KOPT-K1 (cell line): ENCODE measurements around the gene OR2A42.
"Not testable (repeated sequence)": the region's sequence is repeated elsewhere in the genome, so short reads cannot be mapped to it uniquely, and the experiment has no call there.

ENCODE experiments used
- H3K27ac ChIP-seq: fragments of 200-600 bp; sonication (generic); 2 replicates; pipeline ENCODE4 v1.5.1; 2016; ENCODE audit warnings: antibody characterized with exemption, mild to moderate bottlenecking, low read depth, low read length; ENCODE audit not compliant: poor library complexity, severe bottlenecking
- H3K36me3 ChIP-seq: fragments of 200-600 bp; sonication (generic); 2 replicates; pipeline ENCODE4 v1.5.1; 2017; ENCODE audit warnings: antibody characterized with exemption, mild to moderate bottlenecking, low read length, moderate library complexity; ENCODE audit not compliant: insufficient read depth
- H3K9me3 ChIP-seq: fragments of 200-600 bp; sonication (generic); 2 replicates; pipeline ENCODE4 v1.5.1; 2017; ENCODE audit warnings: antibody characterized with exemption, low read length, mild to moderate bottlenecking; ENCODE audit not compliant: insufficient read depth, poor library complexity, severe bottlenecking

OR2A42 gene

DNA sequence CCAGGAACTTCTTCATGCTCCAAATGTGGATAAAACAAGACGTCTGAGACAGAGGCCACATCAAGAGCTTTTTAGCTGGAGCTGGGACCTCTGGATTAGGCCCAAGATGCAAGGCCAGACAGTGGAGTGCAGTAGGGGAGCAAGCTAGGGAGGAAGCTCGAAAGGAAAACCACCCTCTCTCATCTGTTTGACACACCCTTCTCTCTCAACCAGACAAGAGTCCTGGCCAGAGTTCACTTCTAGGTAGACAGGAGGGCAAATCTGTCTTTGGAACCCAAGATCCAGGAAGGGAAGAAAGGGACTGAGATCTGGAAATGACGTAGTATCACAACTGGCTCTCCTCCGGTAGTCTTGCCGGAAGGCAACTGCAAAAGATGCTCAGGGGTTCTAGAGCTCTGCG lies 45.0 kb downstream of the OR2A42 start:
- H3K36me3 ChIP-seq, H3K9me3 ChIP-seq, H3K27ac ChIP-seq: not testable (repeated sequence)

DNA sequence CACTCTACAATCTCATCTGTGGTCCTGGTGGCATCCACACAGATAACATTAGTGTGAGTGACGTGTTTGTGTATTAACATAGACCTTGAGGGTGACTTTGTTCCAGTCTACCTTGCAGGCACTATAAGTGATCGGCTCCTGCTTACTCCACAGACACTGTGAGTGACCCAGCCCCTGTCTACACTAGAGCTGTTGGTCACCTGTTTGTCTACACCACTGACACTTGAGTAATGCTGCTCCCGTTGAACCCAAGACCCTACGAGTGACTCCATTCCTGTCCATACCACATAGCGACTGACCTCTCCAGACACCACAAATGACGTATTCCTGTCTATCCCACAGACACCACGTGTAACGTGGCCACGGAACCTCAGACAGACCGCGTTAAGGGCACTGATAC lies 45.6 kb downstream of the OR2A42 start:
- H3K9me3 ChIP-seq, H3K27ac ChIP-seq, H3K36me3 ChIP-seq: not testable (repeated sequence)

DNA sequence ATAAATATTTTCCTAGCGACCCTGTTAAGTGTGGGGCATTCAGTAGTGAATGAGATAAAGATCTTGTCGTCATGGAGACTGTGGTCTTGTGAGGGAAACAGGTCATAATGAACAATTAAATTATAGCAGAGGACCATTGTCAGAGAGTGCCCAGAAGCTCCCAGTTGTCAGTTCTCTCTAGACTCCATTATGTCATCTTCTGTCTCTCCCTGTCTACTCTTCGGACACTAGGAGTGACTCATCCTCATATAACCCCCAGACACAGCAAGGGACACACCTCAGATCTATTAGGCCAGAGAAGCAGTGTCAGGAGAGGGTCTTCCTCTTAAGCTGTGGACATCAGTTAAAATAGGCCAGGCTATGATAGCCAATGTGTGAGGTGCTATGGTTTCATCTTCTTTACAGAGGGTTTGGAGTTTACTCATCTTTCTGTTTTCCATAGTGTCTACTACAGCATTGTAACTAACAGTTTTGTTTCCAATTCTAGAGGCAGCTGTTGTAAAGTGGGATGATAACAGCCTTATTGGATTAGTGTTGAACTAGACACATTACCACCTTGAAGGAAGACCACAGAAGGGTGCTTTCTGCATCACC lies 50.7 kb downstream of the OR2A42 start:
- not testable (repeated sequence) for H3K36me3 ChIP-seq, H3K9me3 ChIP-seq, H3K27ac ChIP-seq

DNA sequence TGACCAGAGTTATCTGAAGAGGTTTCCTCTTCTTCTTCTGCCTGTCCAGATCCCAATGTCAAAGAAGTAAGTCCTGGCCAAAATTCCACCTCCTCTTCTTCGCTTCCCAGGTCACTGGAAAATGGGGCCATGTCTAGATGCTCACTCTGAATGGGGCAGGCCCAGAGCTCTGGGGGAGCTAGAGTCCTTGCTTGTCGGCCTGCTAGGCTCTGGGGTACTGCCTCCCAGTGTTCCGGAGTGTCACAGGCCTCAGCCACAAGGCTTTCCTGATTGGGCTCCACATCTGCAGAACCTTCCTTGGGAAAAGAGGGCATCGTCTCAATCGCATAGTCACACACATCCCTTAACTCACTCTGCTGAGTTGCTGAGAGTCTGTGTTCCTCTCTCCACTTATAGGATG lies 51.6 kb downstream of the OR2A42 start:
- not testable (repeated sequence) for H3K36me3 ChIP-seq

DNA sequence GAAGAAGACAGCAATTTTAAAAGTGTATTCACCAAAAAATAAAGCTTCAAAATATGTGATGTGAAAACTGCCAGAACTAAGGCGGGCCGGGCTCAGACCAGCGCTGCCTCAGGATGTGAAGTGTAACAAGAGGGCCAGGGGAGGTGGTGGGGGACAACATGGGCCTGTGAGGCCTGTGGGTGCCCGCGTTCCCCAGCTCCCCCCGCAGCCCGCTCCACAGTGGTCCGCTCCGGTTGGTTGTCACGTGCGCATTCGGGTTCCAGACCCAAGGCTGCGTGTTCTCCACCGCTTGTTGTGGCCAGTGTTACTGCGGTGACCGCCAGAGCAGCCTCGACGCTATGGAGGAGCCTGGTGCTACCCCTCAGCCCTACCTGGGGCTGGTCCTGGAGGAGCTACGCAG lies 56.2 kb downstream of the OR2A42 start, which contains the start of gene CTAGE4:
TSS of gene CTAGE4 (plus strand) at position 301 of the 400 bp plus-strand sequence. CDS start at position 339, 38 bp downstream.
- not testable (repeated sequence) for H3K9me3 ChIP-seq, H3K27ac ChIP-seq, H3K36me3 ChIP-seq

More for the DNA sequence above, 51.6 kb downstream of the OR2A42 start:
- H3K9me3 ChIP-seq, H3K27ac ChIP-seq: not testable (repeated sequence)

DNA sequence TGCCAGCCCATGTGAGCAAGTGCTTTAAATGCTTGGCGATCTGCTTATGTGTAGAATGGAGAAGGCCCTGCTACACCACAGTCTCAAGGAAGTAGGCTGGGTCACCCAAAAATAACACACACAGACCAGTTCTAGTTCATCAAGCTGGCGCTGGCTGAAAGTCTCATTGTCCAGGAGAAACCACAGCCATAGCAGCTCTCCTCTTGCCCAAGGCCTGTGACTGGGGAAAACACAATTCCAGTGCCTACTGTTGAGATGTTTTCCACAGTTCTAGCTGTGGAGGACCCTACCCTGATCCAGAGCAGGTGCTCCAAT lies 60.3 kb downstream of the OR2A42 start:
- H3K27ac ChIP-seq, H3K9me3 ChIP-seq, H3K36me3 ChIP-seq: not testable (repeated sequence)

DNA sequence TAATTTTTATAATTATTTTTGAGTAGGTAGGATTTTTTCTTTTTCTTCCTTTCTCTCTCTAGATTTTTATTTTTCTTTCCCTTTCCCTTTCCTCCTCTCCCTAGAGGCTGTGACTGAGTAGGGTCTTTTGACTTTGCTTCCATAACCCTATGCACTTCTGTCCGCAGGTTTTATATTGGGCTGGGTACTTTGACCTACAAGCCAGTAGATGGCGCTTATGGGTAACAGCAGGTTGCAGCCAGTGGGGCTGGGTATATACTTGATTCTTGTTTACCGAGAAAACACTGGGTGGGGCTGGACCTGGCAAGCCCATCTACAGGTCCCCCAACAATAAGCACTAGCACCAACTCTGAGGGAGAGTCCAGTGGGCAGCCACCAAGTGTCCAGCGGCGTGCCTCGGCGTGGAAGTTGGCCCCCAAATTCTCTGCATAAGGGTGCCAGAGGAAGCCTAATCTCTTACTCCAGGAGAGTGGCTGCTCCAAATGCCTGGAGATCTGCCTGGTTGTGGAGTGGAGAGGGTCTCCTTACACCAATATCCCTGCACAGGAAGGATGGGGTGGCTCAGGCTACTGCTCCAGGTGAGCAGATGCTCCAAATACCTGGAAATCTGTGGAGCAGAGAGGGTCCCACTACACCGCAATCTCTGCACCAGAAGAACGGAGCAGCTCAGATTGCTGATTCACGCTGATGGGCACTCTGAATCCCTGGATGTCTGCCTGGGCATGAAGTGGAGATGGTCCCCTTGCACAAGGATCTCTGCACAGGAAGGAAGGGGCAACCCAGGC lies 60.8 kb downstream of the OR2A42 start:
- not testable (repeated sequence) for H3K36me3 ChIP-seq, H3K9me3 ChIP-seq

More for the DNA sequence above, 60.8 kb downstream of the OR2A42 start:
- H3K27ac ChIP-seq: not testable (repeated sequence)
